Brain microvascular endothelial cell (primary cell): Measurements from ENCODE around the gene APP.

Source experiments
- DNase-seq: peaks from one replicate; pipeline ENCODE4 v3.0.0-alpha.2; 2020
- H3K27ac ChIP-seq: fragments of 250-450 bp; sonication (Bioruptor Pico); 2 replicates; pipeline ENCODE4 v1.5.1; 2020; ENCODE audit warnings: mild to moderate bottlenecking, moderate library complexity
- H3K27me3 ChIP-seq: fragments of 250-450 bp; sonication (Bioruptor Pico); replicated peaks from 2 replicates; pipeline ENCODE4 v1.5.1; 2020; ENCODE audit warnings: mild to moderate bottlenecking
- H3K36me3 ChIP-seq: fragments of 250-450 bp; sonication (Bioruptor Pico); replicated peaks from 2 replicates; pipeline ENCODE4 v1.5.1; 2020; ENCODE audit warnings: mild to moderate bottlenecking
- H3K4me3 ChIP-seq: 2 replicates; pipeline ENCODE4 v1.5.1; 2011; ENCODE audit warnings: low read depth, mild to moderate bottlenecking, control low read depth, low read length, moderate library complexity
- CTCF ChIP-seq: IDR thresholded peaks from 2 replicates; pipeline ENCODE4 v1.5.1; 2011; ENCODE audit warnings: low read depth, mild to moderate bottlenecking, moderate library complexity, low read length, control low read depth, inconsistent platforms; ENCODE audit errors: missing control alignments
- in situ Hi-C: cut with HindIII; loops from 2 replicates; pipeline ENCODE4 v1.10.0; 2017; ENCODE audit warnings: low sequenced_read_pairs, low pct_ligation_motif_present

The APP gene

GRCh38 chr21:26068776-26069175 lies 101.8 kb downstream of the APP start:
- H3K4me3 ChIP-seq: no peak overlapping the region
- H3K36me3 ChIP-seq: no peaks in the 10 kb centered on the region
- H3K27me3 ChIP-seq: no peaks in the 10 kb centered on the region
- H3K27ac ChIP-seq: no peak overlapping the region
- in situ Hi-C loops: no loop called here
- DNase-seq: no peak
- TF ChIP-seq CTCF: no peak

- DNase-seq: no peak
- H3K4me3 ChIP-seq: no peak overlapping the region
- no peaks in the 10 kb centered on the region for H3K27me3 ChIP-seq
- H3K27ac ChIP-seq: no peak overlapping the region
- in situ Hi-C loops: no loop called here
- no peaks in the 10 kb centered on the region for H3K36me3 ChIP-seq
- TF ChIP-seq CTCF: no peak
Measured at GRCh38 chr21:26067836-26068594, 102.6 kb downstream of the APP start.

- DNase-seq: no peak
- Histone ChIP-seq H3K27me3 (no peaks in the 10 kb centered on the region), H3K36me3 (no peaks in the 10 kb centered on the region), H3K4me3 (no peak overlapping the region), H3K27ac (no peak overlapping the region)
- TF ChIP-seq CTCF: no peak
- in situ Hi-C loops: no loop called here
Measured at GRCh38 chr21:26064506-26064905, 106.1 kb downstream of the APP start.

GRCh38 chr21:26061437-26061836 lies 109.1 kb downstream of the APP start:
- in situ Hi-C loops: no loop called here
- DNase-seq: no peak
- Histone ChIP-seq H3K27ac (no peak overlapping the region), H3K36me3 (no peaks in the 10 kb centered on the region), H3K27me3 (no peaks in the 10 kb centered on the region), H3K4me3 (no peak overlapping the region)
- TF ChIP-seq CTCF: no peak

- H3K4me3 ChIP-seq: no peak overlapping the region
- no peaks in the 10 kb centered on the region for H3K36me3 ChIP-seq
- H3K27me3 ChIP-seq: no peaks in the 10 kb centered on the region
- no peak overlapping the region for H3K27ac ChIP-seq
- DNase-seq: no peak
- in situ Hi-C loops: no loop called here
- no peak for TF ChIP-seq CTCF
Measured at GRCh38 chr21:26060335-26061115, 110.0 kb downstream of the APP start.
